Fibroblast of lung (primary cell): ENCODE data around the gene SURF1. TPM values are rescaled to one million over a fixed set of nuclear protein-coding genes. Genes with fewer than 3 reads are reported as not detected.

Experiments
- DNase-seq, 2 donors: peaks; one replicate each; pipeline versions ENCODE4 v3.0.0 to v3.0.0-alpha.2; 2010; ENCODE audit warnings: low read depth in 2 of 2
- H2AFZ ChIP-seq: 2 replicates; pipeline ENCODE4 v1.5.1; 2012; ENCODE audit warnings: low read length, control low read depth, inconsistent platforms
- H3K27ac ChIP-seq: 2 replicates; pipeline ENCODE4 v1.5.1; 2011; ENCODE audit warnings: low read length, control low read depth; ENCODE audit not compliant: insufficient read depth
- H3K27me3 ChIP-seq: 2 replicates; pipeline ENCODE4 v1.5.1; 2011; ENCODE audit warnings: mild to moderate bottlenecking, low read length; ENCODE audit not compliant: control insufficient read depth, insufficient read depth
- H3K36me3 ChIP-seq: 2 replicates; pipeline ENCODE4 v1.5.1; 2011; ENCODE audit warnings: low read length; ENCODE audit not compliant: control insufficient read depth, insufficient read depth
- H3K4me1 ChIP-seq: 2 replicates; pipeline ENCODE4 v1.5.1; 2011; ENCODE audit warnings: low read length; ENCODE audit not compliant: control insufficient read depth, insufficient read depth; ENCODE audit errors: extremely low read depth
- H3K4me2 ChIP-seq: 2 replicates; pipeline ENCODE4 v1.5.1; 2011; ENCODE audit warnings: low read length, control low read depth; ENCODE audit not compliant: insufficient read depth; ENCODE audit errors: extremely low read depth
- H3K4me3 ChIP-seq, 4 experiments: fragments of 200-600 bp in 1 of 4; sonication (generic) in 1 of 4; replicated peaks in 1 of 4; 2 replicates each; pipeline ENCODE4 v1.5.1; 2011 to 2016; ENCODE audit warnings: low read length in 4 of 4, low read depth in 3 of 4, mild to moderate bottlenecking in 3 of 4, control low read depth in 2 of 4, inconsistent platforms in 1 of 4, mixed read lengths in 1 of 4; ENCODE audit not compliant: insufficient read depth in 1 of 4; ENCODE audit errors: control extremely low read depth in 1 of 4
- H3K79me2 ChIP-seq: 2 replicates; pipeline ENCODE4 v1.5.1; 2012; ENCODE audit warnings: mild to moderate bottlenecking, low read length, inconsistent platforms; ENCODE audit not compliant: control insufficient read depth, insufficient read depth
- H3K9ac ChIP-seq: 2 replicates; pipeline ENCODE4 v1.5.1; 2011; ENCODE audit warnings: mild to moderate bottlenecking, low read length, control low read depth; ENCODE audit not compliant: insufficient read depth
- H3K9me3 ChIP-seq: 2 replicates; pipeline ENCODE4 v1.5.1; 2012; ENCODE audit warnings: low read depth, low read length; ENCODE audit not compliant: control insufficient read depth, insufficient read depth
- H4K20me1 ChIP-seq: 2 replicates; pipeline ENCODE4 v1.5.1; 2011; ENCODE audit warnings: low read length; ENCODE audit not compliant: control insufficient read depth, insufficient read depth; ENCODE audit errors: extremely low read depth
- EZH2 ChIP-seq: IDR thresholded peaks from 2 replicates; pipeline ENCODE4 v1.5.1; 2012; ENCODE audit warnings: low read length, control low read depth, mild to moderate bottlenecking; ENCODE audit errors: missing control alignments
- polyA plus RNA-seq, 2 donors: library from polyadenylated mRNA; depleted of rRNA in 1 of 2; stranded (reverse) in 1 of 2; unstranded in 1 of 2; fragments of >200 nt; gene quantifications; 2 replicates each; pipeline ENCODE4 v1.2.1, GENCODE V29; 2011 to 2012; ENCODE audit warnings: missing spikeins in 1 of 2
- total RNA-seq: library from RNA; depleted of rRNA; stranded (reverse); fragments of >200 nt; gene quantifications from 2 replicates; pipeline ENCODE4 v1.2.1, GENCODE V29; 2014
- TF ChIP-seq, protein P1 (sequence below), 2 donors: IDR thresholded peaks in 1 of 2; conservative IDR thresholded peaks in 1 of 2; 1 replicate in 1 of 2; 2 replicates in 1 of 2; pipeline ENCODE4 v1.5.1; 2011 to 2012; ENCODE audit warnings: low read length in 2 of 2, control low read depth in 1 of 2, inconsistent platforms in 1 of 2, low read depth in 1 of 2, mild to moderate bottlenecking in 1 of 2

SURF1 gene
- total and polyA plus RNA-seq, 2 donors (not counting 1 experiment from before 2014, with no cell fraction given) = 27.9 to 31.7 TPM

GRCh38 chr9:133375724-133376654 is 19.7 kb upstream of the SURF1 start, which contains the start of the genes STKLD1 and SURF4:
Gene STKLD1, plus strand, starts transcription at chr9:133376366. Its CDS starts 108 bp downstream, at chr9:133376474.
Gene SURF4, minus strand, starts transcription at chr9:133376060. Its CDS starts 91 bp downstream, at chr9:133375969.
- peaks cover 48% of the 10 kb centered on the region for H3K79me2 ChIP-seq
- H3K4me1 ChIP-seq = peaks cover 6% of the 10 kb centered on the region
- H4K20me1 ChIP-seq = peaks cover 5% of the 10 kb centered on the region
- peak; percentile 96 for DNase-seq
- H2AFZ ChIP-seq = peak within 1 kb of the TSS; percentile 24
- no peaks in the 10 kb centered on the region for H3K27me3 ChIP-seq
- no peaks in the 10 kb centered on the region for H3K9me3 ChIP-seq
- TF ChIP-seq, protein P1, sequence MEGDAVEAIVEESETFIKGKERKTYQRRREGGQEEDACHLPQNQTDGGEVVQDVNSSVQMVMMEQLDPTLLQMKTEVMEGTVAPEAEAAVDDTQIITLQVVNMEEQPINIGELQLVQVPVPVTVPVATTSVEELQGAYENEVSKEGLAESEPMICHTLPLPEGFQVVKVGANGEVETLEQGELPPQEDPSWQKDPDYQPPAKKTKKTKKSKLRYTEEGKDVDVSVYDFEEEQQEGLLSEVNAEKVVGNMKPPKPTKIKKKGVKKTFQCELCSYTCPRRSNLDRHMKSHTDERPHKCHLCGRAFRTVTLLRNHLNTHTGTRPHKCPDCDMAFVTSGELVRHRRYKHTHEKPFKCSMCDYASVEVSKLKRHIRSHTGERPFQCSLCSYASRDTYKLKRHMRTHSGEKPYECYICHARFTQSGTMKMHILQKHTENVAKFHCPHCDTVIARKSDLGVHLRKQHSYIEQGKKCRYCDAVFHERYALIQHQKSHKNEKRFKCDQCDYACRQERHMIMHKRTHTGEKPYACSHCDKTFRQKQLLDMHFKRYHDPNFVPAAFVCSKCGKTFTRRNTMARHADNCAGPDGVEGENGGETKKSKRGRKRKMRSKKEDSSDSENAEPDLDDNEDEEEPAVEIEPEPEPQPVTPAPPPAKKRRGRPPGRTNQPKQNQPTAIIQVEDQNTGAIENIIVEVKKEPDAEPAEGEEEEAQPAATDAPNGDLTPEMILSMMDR (conservative IDR thresholded peaks at IDR 0.05 in 1 of 2, IDR thresholded peaks at IDR 0.05 in 1 of 2; ENCODE audit: low read depth in 1 of 2, low read length in 2 of 2) = no peak
- no peak for TF ChIP-seq EZH2
- H3K27ac ChIP-seq = peak within 1 kb of the TSS; percentile 98
- peak within 1 kb of the TSS; percentile 77 for H3K4me2 ChIP-seq
- H3K36me3 ChIP-seq = peaks cover 10% of the 10 kb centered on the region
- peak within 1 kb of the TSS; percentile 79 to 100 (median 96) for H3K4me3 ChIP-seq
- peak within 1 kb of the TSS; percentile 97 for H3K9ac ChIP-seq

DNA sequence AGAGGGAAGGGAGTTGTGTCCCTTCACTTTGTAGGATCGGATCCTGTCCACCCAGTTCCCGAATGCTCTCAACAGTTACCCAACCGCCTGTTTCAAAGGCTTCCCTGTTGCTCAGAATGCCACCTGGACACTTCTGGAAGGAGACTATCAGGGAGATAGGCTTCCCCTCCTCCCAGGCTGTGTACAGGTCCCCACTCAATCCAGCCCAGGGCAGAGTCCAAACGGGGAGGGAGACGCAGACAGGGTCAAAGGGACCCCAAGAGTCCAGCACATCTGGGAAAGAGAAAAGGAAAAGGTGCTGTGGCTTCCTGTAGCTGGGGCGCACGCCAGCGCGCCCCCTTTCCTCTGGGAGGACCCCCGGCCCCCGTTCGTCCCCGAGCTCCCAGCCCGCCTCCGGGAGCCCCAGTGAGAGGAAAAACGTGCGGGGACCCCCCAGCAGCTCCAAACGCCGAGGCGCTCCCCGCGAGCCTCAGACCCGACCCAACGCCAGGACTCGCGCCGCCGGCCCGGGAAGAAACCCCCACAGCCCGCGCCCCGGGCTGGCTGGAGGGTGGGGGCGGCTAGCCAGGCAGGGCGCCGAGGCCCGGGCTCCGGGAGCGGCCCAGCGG is 18.9 kb upstream of the SURF1 start:
- Histone ChIP-seq H2AFZ (no peak overlapping the region), H4K20me1 (peaks cover 5% of the 10 kb centered on the region), H3K9ac (peak overlapping the region; percentile 97), H3K27ac (peak overlapping the region; percentile 98), H3K4me2 (peak overlapping the region; percentile 77), H3K27me3 (no peaks in the 10 kb centered on the region), H3K9me3 (no peaks in the 10 kb centered on the region), H3K4me1 (peaks cover 6% of the 10 kb centered on the region), H3K4me3 (peak overlapping the region; percentile 78 to 100 (median 96)), H3K79me2 (peaks cover 56% of the 10 kb centered on the region), H3K36me3 (peaks cover 16% of the 10 kb centered on the region)
- DNase-seq = peak; percentile 39 to 44
- TF ChIP-seq EZH2 = no peak
- TF ChIP-seq, protein P1 (conservative IDR thresholded peaks at IDR 0.05 in 1 of 2, IDR thresholded peaks at IDR 0.05 in 1 of 2; ENCODE audit: low read depth in 1 of 2, low read length in 2 of 2) = no peak

- DNase-seq = peak; percentile 60 to 81
- no peaks in the 10 kb centered on the region for H3K27me3 ChIP-seq
- H2AFZ ChIP-seq = no peak overlapping the region
- peaks cover 22% of the 10 kb centered on the region for H3K36me3 ChIP-seq
- peak overlapping the region; percentile 78 to 100 (median 96) for H3K4me3 ChIP-seq
- H4K20me1 ChIP-seq = peaks cover 6% of the 10 kb centered on the region
- TF ChIP-seq EZH2 = no peak
- TF ChIP-seq, protein P1 (conservative IDR thresholded peaks at IDR 0.05 in 1 of 2, IDR thresholded peaks at IDR 0.05 in 1 of 2; ENCODE audit: low read depth in 1 of 2, low read length in 2 of 2) = no peak
- H3K9me3 ChIP-seq = no peaks in the 10 kb centered on the region
- peak overlapping the region; percentile 77 for H3K4me2 ChIP-seq
- H3K4me1 ChIP-seq = peaks cover 6% of the 10 kb centered on the region
- H3K27ac ChIP-seq = peak overlapping the region; percentile 98
- peaks cover 61% of the 10 kb centered on the region for H3K79me2 ChIP-seq
- peak overlapping the region; percentile 97 for H3K9ac ChIP-seq
Observed at GRCh38 chr9:133374612-133375115, 18.4 kb upstream of the SURF1 start.
